HEK293 (cell line): ENCODE measurements around the gene CLSTN1.

Experiments
- CTCF ChIA-PET: fragments of 350-600 bp; formaldehyde crosslinking; extraction: SDS; loops from one replicate; lab custom pipeline; 2021; ENCODE audit warnings: antibody characterized with exemption; lab: Yijun Ruan, JAX
- POLR2A ChIA-PET: fragments of 300-600 bp; formaldehyde crosslinking; extraction: SDS; loops from one replicate; lab custom pipeline; 2020; ENCODE audit warnings: antibody characterized with exemption, inconsistent platforms; lab: Yijun Ruan, JAX
- H3K27ac ChIP-seq: fragments of 200-500 bp; sonication (Bioruptor generic); 2 replicates; pipeline ENCODE4 v1.5.1; 2014; ENCODE audit warnings: low read depth, low read length, control low read depth, inconsistent platforms; ENCODE audit errors: extremely low read depth
- H3K36me3 ChIP-seq, 2 experiments: fragments of 200-500 bp in 1 of 2; sonication (Bioruptor generic) in 1 of 2; 1 replicate in 1 of 2; 2 replicates in 1 of 2; pipeline ENCODE4 v1.5.1; 2014 to 2017; ENCODE audit warnings: inconsistent platforms in 2 of 2, low read length in 2 of 2; ENCODE audit not compliant: control insufficient read depth in 2 of 2, insufficient read depth in 1 of 2
- H3K4me1 ChIP-seq: fragments of 200-500 bp; sonication (Bioruptor generic); 2 replicates; pipeline ENCODE4 v1.5.1; 2014; ENCODE audit warnings: mild to moderate bottlenecking, low read length, inconsistent platforms; ENCODE audit not compliant: control insufficient read depth, insufficient read depth
- H3K4me3 ChIP-seq: 2 replicates; pipeline ENCODE4 v1.5.1; 2011; ENCODE audit warnings: low read depth, mild to moderate bottlenecking, control low read depth, low read length, moderate library complexity
- H3K9me3 ChIP-seq: fragments of 200-500 bp; sonication (Bioruptor generic); 2 replicates; pipeline ENCODE4 v1.5.1; 2014; ENCODE audit warnings: low read depth, low read length, inconsistent platforms; ENCODE audit not compliant: control insufficient read depth, insufficient read depth
- BCL6B ChIP-seq: fragments of 450-650 bp; formaldehyde crosslinking; IDR thresholded peaks from 2 replicates; pipeline ENCODE4 v1.5.1; 2017; ENCODE audit warnings: missing biosample characterization, missing genetic modification characterization
- KLF7 ChIP-seq: fragments of 450-650 bp; formaldehyde crosslinking; IDR thresholded peaks from 2 replicates; pipeline ENCODE4 v1.5.1; 2016; ENCODE audit warnings: missing biosample characterization, missing genetic modification characterization, borderline replicate concordance
- MEIS1 ChIP-seq: sonication (generic); formaldehyde crosslinking; IDR thresholded peaks from 2 replicates; pipeline ENCODE4 v1.8.1; 2022; ENCODE audit warnings: missing genetic modification reagents, mild to moderate bottlenecking, borderline replicate concordance
- MYNN ChIP-seq: fragments of 450-650 bp; formaldehyde crosslinking; IDR thresholded peaks from 2 replicates; pipeline ENCODE4 v1.5.1; 2016; ENCODE audit warnings: missing biosample characterization, missing genetic modification characterization, borderline replicate concordance
- SP7 ChIP-seq: fragments of 450-650 bp; formaldehyde crosslinking; IDR thresholded peaks from 2 replicates; pipeline ENCODE4 v1.5.1; 2016; ENCODE audit warnings: missing biosample characterization, missing genetic modification characterization
- TCF7L2 ChIP-seq: IDR thresholded peaks from 2 replicates; pipeline ENCODE4 v1.6.1; 2011; ENCODE audit warnings: low read depth, mild to moderate bottlenecking, inconsistent platforms, low read length, moderate library complexity, borderline replicate concordance
- ZBTB1 ChIP-seq: fragments of 450-650 bp; formaldehyde crosslinking; IDR thresholded peaks from 2 replicates; pipeline ENCODE4 v1.5.1; 2016; ENCODE audit warnings: missing biosample characterization, missing genetic modification characterization
- ZBTB11 ChIP-seq: fragments of 450-650 bp; formaldehyde crosslinking; conservative IDR thresholded peaks from 2 replicates; pipeline ENCODE4 v1.5.1; 2016; ENCODE audit warnings: low read depth, missing biosample characterization, missing genetic modification characterization
- ZFHX2 ChIP-seq: fragments of 450-650 bp; formaldehyde crosslinking; conservative IDR thresholded peaks from 2 replicates; pipeline ENCODE4 v1.5.1; 2016; ENCODE audit warnings: missing biosample characterization, missing genetic modification characterization
- ZNF114 ChIP-seq: fragments of 450-650 bp; formaldehyde crosslinking; IDR thresholded peaks from 2 replicates; pipeline ENCODE4 v1.5.0; 2017; ENCODE audit warnings: missing biosample characterization, missing genetic modification characterization
- ZNF121 ChIP-seq: fragments of 450-650 bp; formaldehyde crosslinking; IDR thresholded peaks from 2 replicates; pipeline ENCODE4 v1.5.1; 2016; ENCODE audit warnings: missing biosample characterization, missing genetic modification characterization
- ZNF16 ChIP-seq: fragments of 450-650 bp; formaldehyde crosslinking; IDR thresholded peaks from 2 replicates; pipeline ENCODE4 v1.5.1; 2016; ENCODE audit warnings: low read depth, missing biosample characterization, missing genetic modification characterization
- ZNF223 ChIP-seq: fragments of 450-650 bp; formaldehyde crosslinking; IDR thresholded peaks from 2 replicates; pipeline ENCODE4 v1.5.1; 2016; ENCODE audit warnings: missing biosample characterization, missing genetic modification characterization
- ZNF26 ChIP-seq: fragments of 450-650 bp; formaldehyde crosslinking; IDR thresholded peaks from 2 replicates; pipeline ENCODE4 v1.5.1; 2016; ENCODE audit warnings: missing biosample characterization, missing genetic modification characterization
- ZNF274 ChIP-seq, 2 experiments: fragments of 200-500 bp in 1 of 2; fragments of 450-650 bp in 1 of 2; sonication (Bioruptor generic) in 1 of 2; formaldehyde crosslinking in 1 of 2; IDR thresholded peaks; 2 replicates each; pipeline versions ENCODE4 v1.5.1 to v1.6.1; 2014 to 2016; ENCODE audit warnings: borderline replicate concordance in 1 of 2, inconsistent platforms in 1 of 2, low read length in 1 of 2, missing biosample characterization in 1 of 2, missing genetic modification characterization in 1 of 2
- ZNF341 ChIP-seq: fragments of 450-650 bp; formaldehyde crosslinking; IDR thresholded peaks from 2 replicates; pipeline ENCODE4; 2016; ENCODE audit warnings: low read depth, missing biosample characterization, missing genetic modification characterization
- ZNF362 ChIP-seq: fragments of 450-650 bp; formaldehyde crosslinking; IDR thresholded peaks from 2 replicates; pipeline ENCODE4 v1.5.1; 2016; ENCODE audit warnings: missing biosample characterization, missing genetic modification characterization
- ZNF518A ChIP-seq: fragments of 450-650 bp; formaldehyde crosslinking; conservative IDR thresholded peaks from 2 replicates; pipeline ENCODE4 v1.5.1; 2016; ENCODE audit warnings: low read depth, missing biosample characterization, missing genetic modification characterization
- ZNF548 ChIP-seq: fragments of 450-650 bp; formaldehyde crosslinking; IDR thresholded peaks from 2 replicates; pipeline ENCODE4 v1.5.1; 2016; ENCODE audit warnings: missing biosample characterization, missing genetic modification characterization
- ZNF623 ChIP-seq: fragments of 450-650 bp; formaldehyde crosslinking; IDR thresholded peaks from 2 replicates; pipeline ENCODE4 v1.5.1; 2016; ENCODE audit warnings: missing biosample characterization, missing genetic modification characterization
- ZNF776 ChIP-seq: fragments of 450-650 bp; formaldehyde crosslinking; IDR thresholded peaks from 2 replicates; pipeline ENCODE4 v1.5.0; 2017; ENCODE audit warnings: missing biosample characterization, missing genetic modification characterization, borderline replicate concordance

Gene CLSTN1

GRCh38 chr1:9858293-9859035 is 34.7 kb upstream of the CLSTN1 start:
- Histone ChIP-seq H3K4me3 (no peak overlapping the region), H3K36me3 (peaks cover 0 to 8% of the 10 kb centered on the region in 2 experiments; a peak in 1 of 3 replicates), H3K4me1 (no peaks in the 10 kb centered on the region), H3K27ac (no peak overlapping the region), H3K9me3 (no peaks in the 10 kb centered on the region)
- ChIA-PET POLR2A (no interaction called here), CTCF (interaction anchor here (1.0 to 11.5 kb wide), 4 partner anchors 10 to 137 kb away, joined by 3 to 135 read pairs (median 4); no protein-coding TSS in a partner anchor)
- TF ChIP-seq ZFHX2 (tag by site-specific recombination) (0 out of 2 replicates have a peak, but pooled peaks have one; percentile 19), ZNF16 (no peak), ZNF114 (tag by site-specific recombination) (no peak), ZNF776 (tag by site-specific recombination) (no peak), ZNF623 (tag by site-specific recombination) (peak; percentile 96), MYNN (tag by site-specific recombination) (no peak), ZNF223 (tag by site-specific recombination) (no peak)

- Histone ChIP-seq H3K27ac (no peak overlapping the region), H3K9me3 (no peaks in the 10 kb centered on the region), H3K4me3 (no peak overlapping the region), H3K36me3 (peaks cover 0 to 9% of the 10 kb centered on the region in 2 experiments; a peak in 1 of 3 replicates), H3K4me1 (no peaks in the 10 kb centered on the region; the same call in 1 of the 2 replicates)
- ChIA-PET CTCF (interaction anchor here (1.1 to 1.2 kb wide), 2 partner anchors 19 to 133 kb away, joined by 4 to 6 read pairs; no protein-coding TSS in a partner anchor), POLR2A (no interaction called here)
- TF ChIP-seq ZNF362 (no peak), ZNF274 (IDR thresholded peaks at IDR 0.05; ENCODE audit: low read length) (no peak), ZNF274 (tag by site-specific recombination; IDR thresholded peaks at IDR 0.05; ENCODE audit: borderline replicate concordance) (no peak), KLF7 (no peak), ZBTB1 (tag by site-specific recombination) (no peak), TCF7L2 (no peak), ZBTB11 (tag by site-specific recombination) (no peak), SP7 (tag by site-specific recombination) (no peak), MEIS1 (CRISPR knock-in tag) (no peak), ZNF341 (tag by site-specific recombination) (no peak), ZNF26 (tag by site-specific recombination) (no peak), ZNF121 (tag by site-specific recombination) (no peak), ZNF548 (tag by site-specific recombination) (no peak), ZNF518A (tag by site-specific recombination) (no peak), BCL6B (tag by site-specific recombination) (no peak)
Observed at GRCh38 chr1:9855186-9855585, 31.4 kb upstream of the CLSTN1 start.
